ENCODE results near the gene JAK1.

DNA sequence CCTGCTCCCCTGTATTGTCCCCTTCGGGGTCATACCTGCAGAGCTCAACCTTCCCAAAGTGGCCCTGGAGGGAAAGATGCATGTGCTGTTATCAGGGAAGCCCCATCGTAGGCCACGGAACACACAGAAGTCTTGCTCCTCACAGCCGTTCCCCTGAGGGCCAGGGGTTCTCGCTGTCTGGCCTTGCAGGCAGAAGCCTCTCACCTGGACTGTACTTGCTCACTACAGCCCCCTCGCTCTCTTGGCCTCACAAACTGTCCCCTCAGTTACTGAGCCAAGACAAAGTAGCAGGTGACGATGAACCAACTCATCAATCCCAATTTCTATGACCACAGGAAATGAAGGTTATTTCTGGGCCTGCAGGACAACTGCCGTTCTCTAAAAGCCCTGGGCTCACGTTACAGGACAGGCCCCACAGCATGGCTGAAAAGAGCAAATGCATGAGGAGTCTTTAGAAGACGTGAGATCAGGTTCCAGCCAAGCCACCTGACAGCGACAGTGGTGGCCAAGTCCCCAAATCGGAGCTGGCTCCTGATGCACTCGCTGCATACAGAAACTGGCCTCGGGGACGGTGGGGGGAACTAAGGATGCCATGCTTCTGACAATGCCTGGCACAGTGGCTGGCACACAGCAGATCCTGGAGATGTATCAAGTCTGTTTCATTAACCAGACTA, 126.5 kb downstream of the JAK1 start:
- TF ChIP-seq, protein P1, sequence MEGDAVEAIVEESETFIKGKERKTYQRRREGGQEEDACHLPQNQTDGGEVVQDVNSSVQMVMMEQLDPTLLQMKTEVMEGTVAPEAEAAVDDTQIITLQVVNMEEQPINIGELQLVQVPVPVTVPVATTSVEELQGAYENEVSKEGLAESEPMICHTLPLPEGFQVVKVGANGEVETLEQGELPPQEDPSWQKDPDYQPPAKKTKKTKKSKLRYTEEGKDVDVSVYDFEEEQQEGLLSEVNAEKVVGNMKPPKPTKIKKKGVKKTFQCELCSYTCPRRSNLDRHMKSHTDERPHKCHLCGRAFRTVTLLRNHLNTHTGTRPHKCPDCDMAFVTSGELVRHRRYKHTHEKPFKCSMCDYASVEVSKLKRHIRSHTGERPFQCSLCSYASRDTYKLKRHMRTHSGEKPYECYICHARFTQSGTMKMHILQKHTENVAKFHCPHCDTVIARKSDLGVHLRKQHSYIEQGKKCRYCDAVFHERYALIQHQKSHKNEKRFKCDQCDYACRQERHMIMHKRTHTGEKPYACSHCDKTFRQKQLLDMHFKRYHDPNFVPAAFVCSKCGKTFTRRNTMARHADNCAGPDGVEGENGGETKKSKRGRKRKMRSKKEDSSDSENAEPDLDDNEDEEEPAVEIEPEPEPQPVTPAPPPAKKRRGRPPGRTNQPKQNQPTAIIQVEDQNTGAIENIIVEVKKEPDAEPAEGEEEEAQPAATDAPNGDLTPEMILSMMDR (IDR thresholded peaks at IDR 0.05) = no peak
- no peak for TF ChIP-seq POLR2A (IDR thresholded peaks at IDR 0.05)
